Stimulated activated naive B cell treated with anti-CD40 and anti-IgM and Interleukin-4, amounts not matched to agents 10 μg/mL and 1 μg/mL and 100 μg/mL, for 72 hours (primary cell): Measurements from ENCODE around the gene PRKAR2A.
A peak's percentile ranks its signal among the peaks of the same experiment; 100 is the strongest.
"Not testable (repeated sequence)": the region's sequence is repeated elsewhere in the genome, so short reads cannot be mapped to it uniquely, and the experiment has no call there.

Source experiments
- ATAC-seq, 2 donors: fragments of 150-1000 bp; cut with Tn5 transposase; replicated peaks; 2 replicates each; pipeline ENCODE4 v1.10.0; 2021; ENCODE audit warnings: moderate library complexity in 1 of 2
- DNase-seq: peaks from one replicate; pipeline ENCODE4 v3.0.0; 2021
- H3K27ac Mint-ChIP-seq: one replicate; pipeline ENCODE4 v1.8.0; 2022; ENCODE audit warnings: mild to moderate bottlenecking, mixed read lengths
- H3K27me3 Mint-ChIP-seq, 2 donors: one replicate each; pipeline ENCODE4 v1.8.0; 2022; ENCODE audit warnings: mixed read lengths in 2 of 2
- H3K36me3 Mint-ChIP-seq, 2 donors: one replicate each; pipeline ENCODE4 v1.8.0; 2022; ENCODE audit warnings: mixed read lengths in 2 of 2, mild to moderate bottlenecking in 1 of 2
- H3K4me1 Mint-ChIP-seq, 2 donors: one replicate each; pipeline ENCODE4 v1.8.0; 2022; ENCODE audit warnings: mixed read lengths in 2 of 2, mild to moderate bottlenecking in 1 of 2
- H3K4me3 Mint-ChIP-seq, 2 donors: one replicate each; pipeline ENCODE4 v1.8.0; 2022; ENCODE audit warnings: mild to moderate bottlenecking in 2 of 2, mixed read lengths in 2 of 2, moderate library complexity in 1 of 2
- H3K9me3 Mint-ChIP-seq, 2 donors: one replicate each; pipeline ENCODE4 v1.8.0; 2022; ENCODE audit warnings: mixed read lengths in 2 of 2, mild to moderate bottlenecking in 1 of 2

PRKAR2A gene

DNA sequence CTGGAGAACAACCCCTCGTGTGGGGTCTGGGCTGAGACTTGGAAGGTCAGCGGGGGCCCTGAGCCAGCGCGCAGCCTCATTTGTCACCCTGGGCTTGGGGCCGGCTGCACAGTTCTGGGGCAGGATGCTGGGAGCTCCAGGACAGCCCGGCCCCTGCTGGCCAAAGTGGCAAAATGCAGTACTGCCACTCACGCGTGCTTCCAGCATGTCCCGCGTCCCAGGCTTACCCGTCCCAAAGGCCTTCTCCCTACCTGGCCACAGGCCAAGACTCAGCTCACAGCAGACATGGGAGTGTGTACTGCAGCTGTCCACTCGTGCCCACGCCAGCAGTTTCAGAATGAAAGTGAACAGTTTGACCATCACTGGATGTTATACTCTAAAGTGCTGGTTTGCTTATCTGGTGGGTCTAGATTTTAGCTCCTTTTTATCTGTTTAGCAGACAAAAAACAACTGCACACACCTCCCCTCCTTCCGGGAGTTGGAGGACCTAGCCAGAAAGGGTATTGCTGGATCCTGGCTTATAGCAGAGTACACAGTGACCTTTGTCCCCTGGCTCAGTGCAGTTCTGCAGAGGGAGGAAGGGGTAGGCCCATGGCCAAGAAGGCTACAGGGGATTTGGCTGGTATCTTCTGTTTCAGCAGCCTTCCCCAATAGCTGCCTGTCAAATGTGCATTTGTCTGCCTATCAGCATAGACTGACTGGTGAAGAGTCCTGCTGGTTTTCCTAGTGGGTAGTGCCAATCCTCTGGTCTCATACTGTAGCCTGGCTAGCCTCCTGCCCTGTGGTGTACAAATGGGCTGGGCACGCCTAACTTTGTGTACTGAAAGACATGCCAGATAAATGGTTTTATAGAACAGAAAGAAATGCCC lies 107.5 kb downstream of the PRKAR2A start:
- Mint-ChIP-seq H3K27me3 (no peaks in the 10 kb centered on the region), H3K4me3 (no peak overlapping the region), H3K36me3 (peaks cover 0 to 3% of the 10 kb centered on the region in 2 donors), H3K9me3 (no peaks in the 10 kb centered on the region), H3K27ac (peak overlapping the region; percentile 10), H3K4me1 (peaks cover 4 to 11% of the 10 kb centered on the region in 2 donors)
- ATAC-seq (peak; percentile 95 to 96), DNase-seq (peak; percentile 32)

DNA sequence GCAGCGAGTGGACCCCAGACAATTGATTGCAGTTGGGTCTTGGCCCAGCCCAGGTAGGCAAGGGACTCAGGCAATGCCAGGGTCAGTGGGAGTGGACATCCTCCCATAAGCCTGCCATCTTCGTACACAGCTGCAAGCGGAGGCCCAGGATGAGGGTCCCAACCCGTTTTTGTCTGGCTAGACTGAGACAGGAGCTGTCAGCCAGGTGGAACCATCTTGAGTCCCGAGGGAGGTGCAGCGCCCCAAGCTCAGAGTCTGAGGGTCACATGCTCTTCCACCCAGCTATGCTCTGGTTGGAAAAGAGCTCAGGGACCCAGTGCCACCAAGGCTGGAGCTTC lies 108.1 kb downstream of the PRKAR2A start:
- Mint-ChIP-seq H3K4me3 (no peak overlapping the region), H3K27me3 (no peaks in the 10 kb centered on the region), H3K4me1 (peaks cover 4 to 11% of the 10 kb centered on the region in 2 donors), H3K36me3 (peaks cover 0 to 3% of the 10 kb centered on the region in 2 donors), H3K27ac (no peak overlapping the region), H3K9me3 (no peaks in the 10 kb centered on the region)
- ATAC-seq (peak; percentile 3 to 38), DNase-seq (no peak)

GRCh38 chr3:48738926-48739616 lies 108.6 kb downstream of the PRKAR2A start:
- H3K9me3 Mint-ChIP-seq, result no peaks in the 10 kb centered on the region
- H3K27me3 Mint-ChIP-seq, result no peaks in the 10 kb centered on the region
- H3K27ac Mint-ChIP-seq, result no peak overlapping the region
- DNase-seq (no peak), ATAC-seq (no peak)
- peaks cover 4 to 11% of the 10 kb centered on the region in 2 donors for H3K4me1 Mint-ChIP-seq
- no peak overlapping the region for H3K4me3 Mint-ChIP-seq
- H3K36me3 Mint-ChIP-seq, result peaks cover 0 to 3% of the 10 kb centered on the region in 2 donors

GRCh38 chr3:48738144-48738536 lies 109.5 kb downstream of the PRKAR2A start:
- Mint-ChIP-seq H3K9me3 (no peaks in the 10 kb centered on the region), H3K27ac (no peak overlapping the region), H3K27me3 (no peaks in the 10 kb centered on the region), H3K4me3 (no peak overlapping the region), H3K4me1 (peaks cover 4 to 11% of the 10 kb centered on the region in 2 donors), H3K36me3 (peaks cover 0 to 3% of the 10 kb centered on the region in 2 donors)
- ATAC-seq, result no peak
- DNase-seq, result no peak

- DNase-seq, H3K9me3 Mint-ChIP-seq, H3K4me3 Mint-ChIP-seq, H3K27ac Mint-ChIP-seq, H3K36me3 Mint-ChIP-seq, H3K27me3 Mint-ChIP-seq, ATAC-seq: not testable (repeated sequence)
- H3K4me1 Mint-ChIP-seq, result peaks cover 4 to 10% of the 10 kb centered on the region in 2 donors
These were observed 112.5 kb downstream of the PRKAR2A start for GRCh38 chr3:48735075-48735767.

- not testable (repeated sequence) for H3K9me3 Mint-ChIP-seq, H3K4me1 Mint-ChIP-seq, H3K27ac Mint-ChIP-seq, ATAC-seq, H3K4me3 Mint-ChIP-seq, DNase-seq, H3K27me3 Mint-ChIP-seq, H3K36me3 Mint-ChIP-seq
These were observed 113.1 kb downstream of the PRKAR2A start for GRCh38 chr3:48734541-48734940.

GRCh38 chr3:48733752-48734518 lies 113.7 kb downstream of the PRKAR2A start:
- not testable (repeated sequence) for H3K4me3 Mint-ChIP-seq, H3K27ac Mint-ChIP-seq, H3K9me3 Mint-ChIP-seq, ATAC-seq, DNase-seq, H3K4me1 Mint-ChIP-seq, H3K27me3 Mint-ChIP-seq, H3K36me3 Mint-ChIP-seq

DNA sequence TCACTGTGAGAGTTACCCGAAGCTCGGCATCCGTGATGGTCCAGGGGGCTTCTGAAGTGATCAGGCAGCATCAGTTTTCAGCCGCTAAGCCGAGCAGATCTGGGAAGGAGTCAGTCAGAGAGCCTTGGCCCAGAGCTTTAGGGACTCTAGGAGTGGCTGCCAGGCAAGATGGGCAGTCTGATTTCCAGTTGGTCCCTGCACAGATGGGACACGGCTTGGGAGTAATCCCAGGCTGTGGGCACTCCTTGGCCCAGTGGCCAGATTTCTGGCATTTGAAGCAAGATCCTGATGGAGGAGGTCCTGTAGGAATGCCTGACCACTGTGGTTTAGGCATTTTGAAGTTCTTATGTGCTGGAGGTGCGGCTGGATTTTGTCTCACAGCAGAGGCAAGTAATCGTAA lies 120.2 kb downstream of the PRKAR2A start:
- H3K27ac Mint-ChIP-seq, result no peak overlapping the region
- no peak overlapping the region for H3K4me3 Mint-ChIP-seq
- DNase-seq (no peak), ATAC-seq (no peak)
- no peaks in the 10 kb centered on the region for H3K27me3 Mint-ChIP-seq
- no peaks in the 10 kb centered on the region for H3K4me1 Mint-ChIP-seq
- peaks cover 0 to 1% of the 10 kb centered on the region in 2 donors for H3K9me3 Mint-ChIP-seq
- peaks cover 3% of the 10 kb centered on the region in 2 donors for H3K36me3 Mint-ChIP-seq

DNA sequence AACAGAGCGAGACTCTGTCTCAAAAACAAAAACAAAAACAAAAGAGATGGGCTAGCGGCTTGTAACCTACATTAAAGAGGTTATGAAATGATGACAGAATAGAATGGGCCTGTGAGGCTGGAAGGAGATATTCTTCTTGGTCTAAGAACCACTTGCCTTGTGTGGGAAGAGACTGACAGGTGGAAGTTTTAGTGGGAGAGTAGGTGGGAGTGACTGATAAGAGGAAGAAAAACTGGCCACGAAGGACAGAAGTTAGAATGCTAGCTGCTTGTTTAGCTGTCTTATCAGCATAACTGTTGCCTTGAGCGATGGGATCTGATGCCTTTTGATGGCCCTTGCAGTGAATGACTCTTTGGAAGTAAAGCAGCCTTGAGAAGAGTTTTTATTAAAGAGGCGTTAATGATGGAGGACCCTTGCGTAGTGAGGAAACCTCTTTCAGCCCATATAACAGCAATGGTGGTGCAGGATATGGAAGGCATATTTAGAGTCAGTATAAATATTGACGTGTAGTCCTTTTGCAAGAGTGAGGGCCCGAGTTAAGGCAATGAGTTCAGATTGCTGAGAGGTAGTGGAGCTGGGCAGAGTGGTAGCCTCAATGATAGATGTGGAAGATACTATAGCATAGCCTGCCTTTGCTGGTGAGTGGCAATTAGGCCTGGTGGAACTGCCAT lies 122.4 kb downstream of the PRKAR2A start:
- not testable (repeated sequence) for H3K4me3 Mint-ChIP-seq, ATAC-seq, H3K9me3 Mint-ChIP-seq, H3K36me3 Mint-ChIP-seq, DNase-seq, H3K27me3 Mint-ChIP-seq, H3K4me1 Mint-ChIP-seq, H3K27ac Mint-ChIP-seq

- Mint-ChIP-seq H3K4me1 (no peaks in the 10 kb centered on the region), H3K27me3 (no peaks in the 10 kb centered on the region), H3K9me3 (peaks cover 0 to 1% of the 10 kb centered on the region in 2 donors), H3K27ac (no peak overlapping the region), H3K4me3 (no peak overlapping the region), H3K36me3 (peaks cover 3% of the 10 kb centered on the region in 2 donors)
- DNase-seq (no peak), ATAC-seq (no peak)
These were observed 123.9 kb downstream of the PRKAR2A start for GRCh38 chr3:48723725-48724124.

DNA sequence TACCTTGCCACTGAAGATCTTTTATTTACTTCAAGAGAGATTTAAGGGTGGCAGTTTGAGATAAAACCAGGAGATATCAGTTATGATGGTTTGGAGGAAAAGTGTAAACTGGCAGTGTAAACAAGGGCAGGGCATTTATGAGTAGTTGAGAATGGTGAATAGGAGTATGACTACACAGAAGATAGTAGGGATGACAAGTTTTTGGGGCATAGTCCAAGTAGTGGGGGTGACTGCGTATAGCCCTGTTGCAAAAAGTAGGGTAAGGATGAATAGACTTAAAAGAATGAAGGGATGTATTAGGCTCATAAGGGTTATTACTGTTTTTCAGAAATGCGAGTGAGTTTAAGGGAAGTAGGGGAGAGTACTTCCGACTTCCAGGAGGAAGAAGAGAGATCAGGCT lies 124.4 kb downstream of the PRKAR2A start:
- not testable (repeated sequence) for H3K4me1 Mint-ChIP-seq, H3K27me3 Mint-ChIP-seq, H3K9me3 Mint-ChIP-seq, ATAC-seq, H3K36me3 Mint-ChIP-seq, H3K27ac Mint-ChIP-seq, H3K4me3 Mint-ChIP-seq, DNase-seq

DNA sequence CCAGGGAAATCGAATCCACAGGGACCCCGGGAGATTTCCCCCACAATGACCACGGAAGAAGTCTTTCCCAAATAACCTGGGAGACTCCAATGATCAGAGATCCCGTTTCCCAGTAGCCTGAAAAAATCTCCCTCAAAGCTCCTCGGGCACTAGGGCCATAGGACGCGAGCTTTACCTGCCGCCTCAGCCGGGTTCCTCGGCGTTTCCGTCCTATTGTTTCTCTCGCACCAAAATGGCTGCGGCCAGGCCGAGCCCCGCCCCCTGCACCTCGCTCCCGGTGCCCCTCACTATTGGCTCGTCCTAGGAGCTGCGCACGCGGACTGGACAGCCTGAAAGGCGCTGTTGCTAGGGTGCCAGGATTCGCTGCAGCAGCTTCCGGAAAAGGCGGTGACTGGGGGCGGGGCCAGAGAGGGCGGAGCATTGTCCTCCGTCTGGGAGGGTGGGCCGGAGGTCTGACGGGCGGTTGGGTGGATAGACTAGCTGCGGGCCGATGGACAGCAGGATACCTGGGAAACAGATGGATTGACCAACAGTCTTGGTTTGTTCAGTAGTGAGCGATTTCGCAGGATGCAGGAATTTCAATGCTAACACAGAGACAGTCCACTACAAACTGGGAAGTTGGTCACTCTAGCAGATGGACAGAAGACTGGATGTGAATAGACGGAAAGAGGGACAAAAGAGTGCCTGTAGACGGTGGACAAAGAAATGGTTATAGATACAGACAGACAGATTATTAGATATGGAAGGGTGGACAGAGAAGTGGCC lies 130.5 kb downstream of the PRKAR2A start, which contains the start of gene IP6K2:
Gene IP6K2, minus strand, starts transcription at position 240 of the 765 bp plus-strand sequence. CDS start 21,930 bp downstream, outside the sequence.
- Mint-ChIP-seq H3K27ac (peak within 1 kb of the TSS; percentile 97), H3K36me3 (peaks cover 11 to 24% of the 10 kb centered on the region in 2 donors), H3K4me3 (peak within 1 kb of the TSS; percentile 94 to 96), H3K27me3 (no peaks in the 10 kb centered on the region), H3K4me1 (peaks cover 12 to 33% of the 10 kb centered on the region in 2 donors), H3K9me3 (peaks cover 0 to 3% of the 10 kb centered on the region in 2 donors)
- ATAC-seq (peak; percentile 99 to 100), DNase-seq (peak; percentile 97)

DNA sequence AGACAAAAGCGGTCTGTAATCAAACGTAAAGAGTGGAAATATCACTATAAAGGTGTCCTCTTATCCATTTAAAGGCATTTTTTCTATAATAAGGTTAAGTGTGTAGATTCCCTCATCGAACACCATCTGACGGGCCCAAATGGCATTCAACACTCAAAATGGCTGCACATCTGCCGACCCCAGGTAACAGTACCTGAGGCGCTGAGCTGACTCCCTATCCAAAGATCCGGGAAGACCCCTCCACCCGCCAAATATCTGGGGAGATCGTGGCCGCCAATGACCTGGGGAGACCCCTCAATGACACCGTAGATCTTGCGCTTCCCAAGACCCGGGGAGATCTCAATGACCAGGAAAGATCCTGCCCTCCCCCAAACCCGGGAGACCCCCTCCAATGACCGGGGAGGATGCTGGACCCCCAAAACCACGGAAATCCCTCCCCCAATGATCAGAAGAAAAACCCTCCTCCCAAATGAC lies 131.1 kb downstream of the PRKAR2A start:
- ATAC-seq, result peak; percentile 21 to 22
- peaks cover 14 to 28% of the 10 kb centered on the region in 2 donors for H3K36me3 Mint-ChIP-seq

More for the DNA sequence above, 131.1 kb downstream of the PRKAR2A start:
- Mint-ChIP-seq H3K4me1 (peaks cover 15 to 36% of the 10 kb centered on the region in 2 donors), H3K9me3 (peaks cover 0 to 3% of the 10 kb centered on the region in 2 donors), H3K4me3 (peak overlapping the region; percentile 94 to 96), H3K27ac (peak overlapping the region; percentile 97), H3K27me3 (no peaks in the 10 kb centered on the region)
- no peak for DNase-seq
